ENCODE measurements around the gene AWAT1.
"Not testable (repeated sequence)": the region's sequence is repeated elsewhere in the genome, so short reads cannot be mapped to it uniquely, and the experiment has no call there.

DNA sequence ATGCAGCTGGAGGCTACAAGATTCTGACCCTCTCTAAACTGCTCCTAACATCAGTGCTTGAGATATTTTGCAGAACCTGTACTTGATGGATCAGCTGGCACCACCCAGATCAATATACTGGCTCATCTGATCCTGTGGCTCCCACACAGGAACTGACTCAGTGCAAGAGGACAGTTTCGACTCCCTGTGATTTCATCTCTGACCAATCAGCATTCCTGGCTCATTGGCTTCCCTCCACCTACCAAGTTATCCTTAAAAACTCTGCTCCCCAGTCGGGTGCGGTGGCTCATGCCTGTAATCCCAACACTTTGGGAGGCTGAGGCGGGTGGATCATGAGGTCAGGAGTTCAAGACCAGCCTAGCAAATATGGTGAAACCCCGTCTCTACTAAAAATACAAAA is 9.1 kb downstream of the AWAT1 start:
- TF ChIP-seq, protein P1, sequence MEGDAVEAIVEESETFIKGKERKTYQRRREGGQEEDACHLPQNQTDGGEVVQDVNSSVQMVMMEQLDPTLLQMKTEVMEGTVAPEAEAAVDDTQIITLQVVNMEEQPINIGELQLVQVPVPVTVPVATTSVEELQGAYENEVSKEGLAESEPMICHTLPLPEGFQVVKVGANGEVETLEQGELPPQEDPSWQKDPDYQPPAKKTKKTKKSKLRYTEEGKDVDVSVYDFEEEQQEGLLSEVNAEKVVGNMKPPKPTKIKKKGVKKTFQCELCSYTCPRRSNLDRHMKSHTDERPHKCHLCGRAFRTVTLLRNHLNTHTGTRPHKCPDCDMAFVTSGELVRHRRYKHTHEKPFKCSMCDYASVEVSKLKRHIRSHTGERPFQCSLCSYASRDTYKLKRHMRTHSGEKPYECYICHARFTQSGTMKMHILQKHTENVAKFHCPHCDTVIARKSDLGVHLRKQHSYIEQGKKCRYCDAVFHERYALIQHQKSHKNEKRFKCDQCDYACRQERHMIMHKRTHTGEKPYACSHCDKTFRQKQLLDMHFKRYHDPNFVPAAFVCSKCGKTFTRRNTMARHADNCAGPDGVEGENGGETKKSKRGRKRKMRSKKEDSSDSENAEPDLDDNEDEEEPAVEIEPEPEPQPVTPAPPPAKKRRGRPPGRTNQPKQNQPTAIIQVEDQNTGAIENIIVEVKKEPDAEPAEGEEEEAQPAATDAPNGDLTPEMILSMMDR (conservative IDR thresholded peaks at IDR 0.05): not testable (repeated sequence)
- not testable (repeated sequence) for TF ChIP-seq ZFX (IDR thresholded peaks at IDR 0.05)
